GM18909 (cell line): Measurements from ENCODE around the gene AKAP13.

Experiments
- ATAC-seq: cut with Tn5 transposase; IDR thresholded peaks from one replicate; pipeline ENCODE4 v1.9.1; 2021; ENCODE audit warnings: mild to moderate bottlenecking; ENCODE audit not compliant: unreplicated experiment, poor library complexity

The AKAP13 gene

GRCh38 chr15:85766001-85766831 is 385.8 kb downstream of the AKAP13 start:
- ATAC-seq: no peak

- no peak for ATAC-seq
These were observed 387.6 kb downstream of the AKAP13 start for GRCh38 chr15:85767785-85768529.

- no peak for ATAC-seq
These were observed 388.3 kb downstream of the AKAP13 start for GRCh38 chr15:85768595-85769168.

DNA sequence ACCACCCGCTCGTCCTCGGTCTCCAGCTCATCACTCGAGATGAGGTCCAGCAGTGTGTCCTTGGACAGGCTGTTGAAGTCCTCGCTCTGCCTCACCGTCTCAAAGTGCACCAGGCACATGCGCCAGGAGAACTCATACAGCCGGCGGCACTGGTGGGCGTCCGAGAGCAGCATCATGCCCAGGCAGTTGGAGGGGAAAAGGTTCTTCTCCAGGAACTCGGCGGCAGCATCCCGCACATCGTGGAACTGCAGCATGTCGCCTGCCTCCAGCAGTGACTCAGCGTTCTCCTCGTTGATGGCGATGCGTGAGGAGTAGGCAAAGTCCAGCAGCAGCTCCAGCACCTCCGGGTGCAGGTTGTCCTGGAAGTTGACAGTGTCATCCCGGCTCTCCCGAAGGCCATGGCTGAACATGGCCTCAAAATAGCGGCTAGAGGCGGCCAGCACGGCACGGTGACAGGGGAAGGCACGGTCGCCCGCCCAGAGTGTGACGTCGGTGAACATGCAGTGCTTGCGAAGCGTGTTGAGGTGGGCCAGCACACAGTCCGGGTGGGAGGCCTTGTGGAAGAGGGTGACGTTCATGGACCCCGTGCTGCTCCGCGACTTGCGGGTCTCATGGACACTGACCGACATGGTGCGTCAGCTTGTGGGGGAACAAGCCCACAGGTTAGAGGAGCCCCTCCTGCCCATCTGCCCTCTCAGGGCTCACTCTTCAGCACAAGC is 388.9 kb downstream of the AKAP13 start:
- ATAC-seq: no peak

DNA sequence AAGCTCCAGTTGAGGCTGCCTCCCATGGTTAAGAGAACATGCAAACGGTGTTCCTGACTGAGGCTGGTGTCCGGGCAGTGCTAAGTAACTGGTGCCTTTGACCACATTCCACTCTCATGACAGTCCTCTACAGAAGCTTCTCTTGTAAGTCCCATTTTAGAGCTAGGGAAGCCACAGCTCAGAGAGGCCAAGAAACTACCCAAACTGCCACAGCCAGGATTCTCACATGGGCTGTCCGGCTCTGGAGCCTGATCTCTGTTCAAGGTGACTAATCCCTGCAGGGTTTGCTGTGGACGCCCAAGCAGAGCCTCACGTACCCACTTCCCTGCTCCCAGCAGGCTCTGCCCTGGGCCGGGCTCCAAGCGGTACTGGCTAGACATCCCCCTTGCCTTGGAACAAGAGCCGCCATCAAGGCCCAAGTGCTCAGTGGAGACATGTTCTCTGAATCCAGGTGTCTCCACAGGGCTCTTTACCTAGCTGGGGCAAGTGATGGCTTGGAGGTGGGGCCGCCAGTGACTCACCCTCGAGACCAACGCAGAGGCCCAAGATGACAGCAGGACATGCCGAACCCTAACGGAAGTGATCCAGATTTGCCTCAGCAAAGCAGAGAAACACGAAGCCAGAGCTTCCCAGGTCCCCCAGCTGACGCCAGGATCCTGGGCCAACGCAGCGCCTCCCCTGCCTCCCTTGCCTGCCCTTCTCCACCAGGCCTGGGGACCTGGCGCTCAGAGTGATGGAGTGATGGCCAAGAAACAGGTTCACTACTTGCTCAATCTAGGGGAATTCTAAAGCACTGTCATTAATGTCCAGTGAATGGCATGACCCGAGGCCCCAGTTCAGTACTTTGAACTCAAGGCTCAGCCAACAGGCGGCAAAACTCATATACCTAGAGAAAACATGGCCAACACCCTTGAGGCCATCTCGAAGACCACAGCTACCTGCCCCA is 390.0 kb downstream of the AKAP13 start:
- no peak for ATAC-seq

DNA sequence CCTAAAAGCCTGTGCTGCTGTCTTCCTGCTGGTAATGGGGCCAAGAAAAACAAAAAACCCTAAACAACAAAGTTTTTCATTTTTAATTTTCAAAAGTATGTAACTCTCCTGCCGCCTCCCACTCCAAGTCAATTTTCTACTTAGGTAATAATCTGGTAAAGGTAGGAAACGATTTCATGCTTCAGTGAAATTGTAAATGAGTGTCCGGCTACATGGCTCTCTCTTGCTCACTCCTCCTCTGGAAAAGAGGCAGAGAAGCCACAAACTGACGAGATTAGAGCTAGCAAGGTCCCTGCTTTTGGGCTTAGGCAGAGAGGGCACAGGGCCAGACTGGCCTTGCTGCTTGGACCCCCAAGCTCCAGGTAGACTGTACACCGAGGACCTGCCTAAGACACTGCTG is 390.9 kb downstream of the AKAP13 start:
- no peak for ATAC-seq

DNA sequence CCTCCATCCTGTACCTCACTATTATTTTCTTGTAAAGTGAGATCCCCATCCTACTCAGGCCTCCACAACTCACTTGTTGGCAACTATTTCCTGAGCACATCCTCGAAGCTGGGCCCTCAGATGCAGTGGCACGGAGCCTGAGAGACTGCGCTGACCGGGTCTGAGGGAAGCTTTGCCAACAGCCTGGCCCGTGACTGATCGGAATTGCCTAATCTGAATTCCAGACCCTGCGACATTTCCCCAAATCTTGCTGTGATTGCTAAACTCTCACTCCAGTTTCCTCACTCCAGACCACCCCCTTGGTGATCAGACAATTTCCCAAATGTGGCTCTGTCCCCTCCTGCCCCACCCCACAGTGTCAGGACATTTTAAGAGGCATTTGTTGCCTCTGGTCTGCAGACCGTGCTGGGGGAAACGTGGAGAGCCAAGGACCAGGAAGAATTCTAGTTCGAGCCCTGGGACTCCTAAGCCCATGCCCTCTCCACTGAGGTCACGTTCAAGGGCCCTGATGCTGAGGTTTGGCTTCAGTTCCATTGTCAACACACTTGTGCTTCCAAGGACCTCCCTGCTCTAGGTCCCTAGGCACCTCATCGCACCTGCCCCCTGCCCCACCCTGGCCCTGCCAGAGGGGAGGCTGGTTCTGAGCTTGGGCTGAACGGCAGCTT is 391.5 kb downstream of the AKAP13 start:
- no peak for ATAC-seq

- no peak for ATAC-seq
These were observed 392.3 kb downstream of the AKAP13 start for GRCh38 chr15:85772668-85773067.

GRCh38 chr15:85773249-85773648 is 392.8 kb downstream of the AKAP13 start:
- ATAC-seq: no peak

- ATAC-seq: no peak
These were observed 393.6 kb downstream of the AKAP13 start for GRCh38 chr15:85773970-85774369.

DNA sequence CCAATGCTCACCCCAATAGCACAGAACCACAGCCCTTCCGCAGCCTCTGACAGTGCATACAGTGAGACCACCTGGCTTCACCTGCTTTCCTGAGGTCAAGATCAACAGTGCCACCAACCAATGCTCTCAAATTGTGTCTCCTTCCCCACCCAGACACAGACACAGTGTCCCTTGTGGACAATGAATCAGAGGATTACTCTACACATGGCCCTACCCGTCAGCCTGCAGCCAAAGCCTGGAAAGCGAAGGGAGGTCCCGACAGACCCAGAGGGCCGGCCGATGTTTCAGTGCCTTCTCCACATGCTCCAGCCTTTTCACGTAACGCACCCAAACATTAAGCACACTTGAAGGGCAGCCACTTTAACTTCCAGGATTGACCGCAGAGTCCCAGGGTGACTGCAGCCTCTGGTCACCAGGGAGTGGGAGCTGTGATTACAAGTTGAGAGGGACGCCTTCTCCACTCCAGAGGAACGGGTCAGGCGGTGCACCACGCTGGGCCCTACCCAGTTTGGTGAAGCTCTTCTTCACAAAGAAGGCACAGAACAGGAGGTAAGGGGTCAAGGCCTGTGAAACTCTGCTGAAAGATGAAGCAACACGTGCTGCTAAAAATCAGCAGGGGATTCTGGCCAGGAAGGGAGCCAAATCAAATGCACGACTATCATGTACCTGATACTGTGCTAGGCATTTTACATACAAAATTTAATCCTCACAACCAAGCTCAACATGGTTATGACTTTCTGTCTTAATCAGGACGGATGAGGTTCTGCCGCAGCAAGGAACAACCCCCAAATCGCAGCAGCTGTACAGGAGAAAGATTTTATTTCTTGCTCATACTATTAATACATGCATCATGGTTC is 397.1 kb downstream of the AKAP13 start:
- no peak for ATAC-seq

DNA sequence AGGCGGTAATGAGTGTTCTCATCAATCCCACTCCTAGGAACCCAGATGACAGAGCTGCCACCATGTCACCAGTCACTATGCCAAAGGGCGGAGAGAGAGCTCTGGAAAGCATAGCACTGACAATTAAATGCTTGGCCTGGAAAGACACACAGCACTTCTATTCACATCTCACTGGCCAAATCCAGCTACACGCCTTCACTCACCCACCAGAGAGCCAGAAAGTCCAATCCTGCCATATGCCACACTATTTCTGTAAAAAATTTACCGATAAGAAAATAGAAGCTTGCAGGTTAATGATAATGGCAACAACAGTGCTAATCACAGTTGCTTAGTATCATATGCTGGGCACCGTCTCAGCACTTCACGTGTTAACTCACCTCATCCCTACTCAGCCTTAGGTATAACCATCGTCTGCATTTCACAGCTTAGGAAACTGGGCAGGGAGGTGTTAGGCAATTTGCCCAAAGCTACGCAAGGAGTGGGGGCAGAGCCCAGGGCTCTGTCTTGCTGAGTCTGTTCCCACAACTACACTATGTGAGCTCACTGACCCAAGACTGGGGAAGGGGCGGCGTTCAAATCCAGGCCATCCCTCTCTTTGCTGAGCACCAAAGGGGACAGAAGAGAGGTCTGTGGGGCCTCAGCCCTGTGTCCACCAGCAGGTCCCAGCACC is 397.8 kb downstream of the AKAP13 start:
- ATAC-seq: no peak

DNA sequence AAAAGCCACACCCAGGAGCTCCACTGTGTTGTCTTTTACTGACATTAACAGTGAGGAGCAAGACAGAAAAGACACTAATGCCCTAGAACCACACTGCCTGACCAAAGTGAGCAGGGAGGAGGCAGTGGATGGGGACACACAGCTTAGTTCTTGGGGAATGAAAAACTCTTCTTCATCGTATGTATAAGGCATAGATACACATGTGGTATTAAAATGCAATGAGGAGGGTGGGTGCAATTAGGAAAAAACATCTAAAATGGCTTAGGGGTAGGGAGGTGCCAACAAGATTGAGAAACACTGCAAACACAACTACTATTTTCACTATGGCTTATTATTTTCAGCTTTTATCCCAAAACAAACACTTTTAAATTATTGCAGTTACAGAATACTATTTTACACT is 398.8 kb downstream of the AKAP13 start:
- ATAC-seq: no peak

- no peak for ATAC-seq
These were observed 400.0 kb downstream of the AKAP13 start for GRCh38 chr15:85780225-85780985.

DNA sequence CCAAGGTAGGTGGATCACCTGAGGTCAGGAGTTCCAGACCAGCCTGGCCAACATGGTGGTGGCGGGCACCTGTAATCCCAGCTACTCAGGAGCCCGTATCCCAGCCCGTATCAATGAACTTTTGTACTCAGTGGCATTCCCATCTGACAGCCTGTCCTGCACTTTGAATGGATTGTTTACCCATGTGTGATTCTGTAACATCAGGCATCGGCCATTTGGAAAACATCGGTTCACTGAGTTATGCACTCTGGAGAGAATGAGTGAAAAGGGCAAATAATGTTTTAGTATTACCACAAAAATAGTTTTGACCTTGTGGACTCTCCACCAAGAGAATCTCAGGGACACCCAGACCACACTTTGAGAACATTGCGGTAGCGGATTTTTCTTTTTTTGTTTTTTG is 400.7 kb downstream of the AKAP13 start:
- no peak for ATAC-seq

- ATAC-seq: no peak
These were observed 401.7 kb downstream of the AKAP13 start for GRCh38 chr15:85782064-85782463.
